OCI-LY3 (cell line): ENCODE data around the gene CLEC17A.

Experiments
- CTCF ChIP-seq: fragments of 200-600, 300-600 bp; sonication (generic); IDR thresholded peaks from 2 replicates; pipeline ENCODE4 v1.5.1; 2014; ENCODE audit warnings: antibody characterized with exemption, low read length, low read depth
- EZH2phosphoT487 ChIP-seq: fragments of 200-600 bp; shearing (Covaris generic); IDR thresholded peaks from 2 replicates; pipeline ENCODE4 v1.6.1; 2018; ENCODE audit warnings: antibody characterized with exemption, mixed run types, low read depth

DNA sequence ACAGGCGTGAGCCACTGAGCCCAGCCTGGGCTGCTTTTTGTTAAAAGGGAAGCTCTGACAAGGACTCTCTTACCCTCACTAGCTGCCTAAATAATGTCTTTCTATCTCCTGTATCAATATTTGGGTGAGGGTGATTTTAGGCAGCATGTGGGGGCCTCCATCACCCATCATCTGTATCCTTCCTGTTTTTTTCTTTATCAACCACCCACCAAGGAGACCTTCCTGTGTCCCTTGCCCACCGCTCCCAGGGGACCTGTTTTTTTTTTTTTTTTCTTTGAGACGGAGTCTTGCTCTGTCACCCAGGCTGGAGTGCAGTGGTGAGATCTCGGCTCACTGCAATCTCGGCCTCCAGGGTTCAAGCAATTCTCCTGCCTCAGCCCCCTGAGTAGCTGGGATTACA, 5.6 kb upstream of the CLEC17A start:
- TF ChIP-seq CTCF (no peak), EZH2phosphoT487 (no peak)
